DND-41 (cell line): Measurements from ENCODE around the gene MTG2.

Source experiments
- ATAC-seq: fragments of 200-7000 bp; cut with Tn5 transposase; 3 replicates; pipeline ENCODE4 v1.9.1; 2021; ENCODE audit warnings: low read depth; ENCODE audit not compliant: insufficient read depth
- DNase-seq: peaks from one replicate; pipeline ENCODE4 v3.0.0-alpha.2; 2020
- H2AFZ ChIP-seq: 2 replicates; pipeline ENCODE4 v1.6.0; 2012; ENCODE audit warnings: low read depth, low read length
- H3K27ac ChIP-seq: 2 replicates; pipeline ENCODE4 v1.5.1; 2012; ENCODE audit warnings: low read length, inconsistent platforms
- H3K27me3 ChIP-seq: fragments of 200-600 bp; sonication (generic); 2 replicates; pipeline ENCODE4 v1.6.0; 2012; ENCODE audit warnings: low read length, mild to moderate bottlenecking, inconsistent platforms; ENCODE audit not compliant: insufficient read depth, poor library complexity
- H3K36me3 ChIP-seq: 2 replicates; pipeline ENCODE4 v1.5.1; 2012; ENCODE audit warnings: low read length, inconsistent platforms; ENCODE audit not compliant: insufficient read depth
- H3K4me1 ChIP-seq: 2 replicates; pipeline ENCODE4 v1.5.1; 2012; ENCODE audit warnings: mild to moderate bottlenecking, low read length; ENCODE audit not compliant: insufficient read depth
- H3K4me2 ChIP-seq: 2 replicates; pipeline ENCODE4 v1.6.0; 2012; ENCODE audit warnings: mild to moderate bottlenecking, moderate library complexity, low read length, inconsistent platforms; ENCODE audit not compliant: insufficient read depth
- H3K4me3 ChIP-seq, 2 experiments: fragments of 200-600 bp in 1 of 2; shearing (Covaris generic) in 1 of 2; 2 replicates each; pipeline ENCODE4 v1.5.1; 2012 to 2016; ENCODE audit warnings: inconsistent platforms in 2 of 2, low read length in 2 of 2, mild to moderate bottlenecking in 2 of 2, low read depth in 1 of 2, moderate library complexity in 1 of 2
- H3K79me2 ChIP-seq: 2 replicates; pipeline ENCODE4 v1.6.0; 2012; ENCODE audit warnings: low read length, inconsistent platforms; ENCODE audit not compliant: insufficient read depth
- H3K9ac ChIP-seq: 2 replicates; pipeline ENCODE4 v1.6.0; 2012; ENCODE audit warnings: low read depth, mild to moderate bottlenecking, inconsistent platforms, low read length, moderate library complexity
- H3K9me3 ChIP-seq: 2 replicates; pipeline ENCODE4 v1.5.1; 2012; ENCODE audit warnings: low read length, moderate library complexity, mild to moderate bottlenecking, inconsistent platforms; ENCODE audit not compliant: insufficient read depth, severe bottlenecking
- H4K20me1 ChIP-seq: 2 replicates; pipeline ENCODE4 v1.6.0; 2012; ENCODE audit warnings: low read length; ENCODE audit not compliant: insufficient read depth
- CTCF ChIP-seq: IDR thresholded peaks from 2 replicates; pipeline ENCODE4 v1.5.1; 2012; ENCODE audit warnings: borderline replicate concordance, low read length, moderate library complexity, mild to moderate bottlenecking; ENCODE audit not compliant: poor library complexity, severe bottlenecking; ENCODE audit errors: extremely low read depth
- EZH2 ChIP-seq: IDR thresholded peaks from 3 replicates; pipeline ENCODE4 v1.6.1; 2012; ENCODE audit warnings: borderline replicate concordance, low read depth, mild to moderate bottlenecking, moderate library complexity, low read length, inconsistent platforms; ENCODE audit not compliant: severe bottlenecking

MTG2 gene

GRCh38 chr20:62216636-62217566, 34.1 kb downstream of the MTG2 start:
- ATAC-seq (no peak; the same call in 2 of the 3 replicates), DNase-seq (peak; percentile 39)
- no peaks in the 10 kb centered on the region for H3K9me3 ChIP-seq
- peaks cover 9% of the 10 kb centered on the region for H3K27me3 ChIP-seq
- no peaks in the 10 kb centered on the region for H3K79me2 ChIP-seq
- H3K27ac ChIP-seq = no peak overlapping the region
- no peaks in the 10 kb centered on the region for H3K36me3 ChIP-seq
- H3K9ac ChIP-seq = no peak overlapping the region
- H3K4me3 ChIP-seq = no peak overlapping the region
- peaks cover 54% of the 10 kb centered on the region for H4K20me1 ChIP-seq
- H2AFZ ChIP-seq = no peak overlapping the region
- H3K4me1 ChIP-seq = peaks cover 6% of the 10 kb centered on the region
- H3K4me2 ChIP-seq = no peak overlapping the region
- TF ChIP-seq CTCF (no peak), EZH2 (no peak)

- Histone ChIP-seq H3K9ac (no peak overlapping the region), H3K27me3 (peaks cover 9% of the 10 kb centered on the region), H3K4me3 (no peak overlapping the region), H3K9me3 (no peaks in the 10 kb centered on the region), H3K4me1 (peaks cover 6% of the 10 kb centered on the region), H3K36me3 (no peaks in the 10 kb centered on the region), H3K4me2 (no peak overlapping the region), H4K20me1 (peaks cover 64% of the 10 kb centered on the region), H3K79me2 (no peaks in the 10 kb centered on the region), H2AFZ (no peak overlapping the region), H3K27ac (no peak overlapping the region)
- TF ChIP-seq CTCF (no peak), EZH2 (no peak)
- DNase-seq = no peak
- ATAC-seq = no peak
Measured at GRCh38 chr20:62217913-62218773, 35.3 kb downstream of the MTG2 start.

- no peak for TF ChIP-seq CTCF
- TF ChIP-seq EZH2 = no peak
- Histone ChIP-seq H3K4me1 (peaks cover 6% of the 10 kb centered on the region), H3K9ac (no peak overlapping the region), H3K9me3 (no peaks in the 10 kb centered on the region), H3K27me3 (peaks cover 6% of the 10 kb centered on the region), H3K4me2 (no peak overlapping the region), H3K27ac (no peak overlapping the region), H4K20me1 (peaks cover 65% of the 10 kb centered on the region), H2AFZ (no peak overlapping the region), H3K36me3 (no peaks in the 10 kb centered on the region), H3K4me3 (no peak overlapping the region), H3K79me2 (no peaks in the 10 kb centered on the region)
- ATAC-seq (no peak), DNase-seq (no peak)
Measured at GRCh38 chr20:62219101-62219991, 36.5 kb downstream of the MTG2 start.
